Pancreas (tissue), 10 donors: ENCODE results near the gene VAC14. TPM values are rescaled to one million over a fixed set of nuclear protein-coding genes. Genes with fewer than 3 reads are reported as not detected.
A peak's percentile ranks its signal among the peaks of the same experiment; 100 is the strongest.

Experiments
- ATAC-seq, 4 donors: fragments of 200-7000 bp; cut with Tn5 transposase; one replicate each; pipeline versions ENCODE4 v1.8.0 to v1.9.1; 2020; ENCODE audit warnings: mild to moderate bottlenecking in 4 of 4, moderate library complexity in 4 of 4
- DNase-seq, 6 donors: peaks; one replicate each; pipeline ENCODE4 v3.0.0-alpha.2; 2020
- FAIRE-seq: peaks from 2 replicates; lab custom pipeline; 2012; peaks lifted over from hg19 to GRCh38; lab: Jason Lieb, UNC
- H3K27ac ChIP-seq, 4 donors: fragments of 200-600 bp; sonication (generic); 1 replicate in 3 of 4; 2 replicates in 1 of 4; pipeline versions ENCODE4 v1.5.0 to v1.8.0; 2020
- H3K27me3 ChIP-seq, 4 donors: fragments of 200-600 bp; one replicate each; pipeline ENCODE4 v1.8.0; 2021
- H3K36me3 ChIP-seq, 3 donors: fragments of 200-600 bp; sonication (generic) in 1 of 3; one replicate each; pipeline versions ENCODE4 v1.5.0 to v1.8.0; 2020 to 2021
- H3K4me1 ChIP-seq, 3 donors: fragments of 200-600 bp; one replicate each; pipeline ENCODE4 v1.8.0; 2021
- H3K4me3 ChIP-seq, 4 donors: fragments of 200-600 bp; sonication (generic) in 2 of 4; one replicate each; pipeline versions ENCODE4 v1.5.0 to v1.8.0; 2020 to 2021
- H3K9me3 ChIP-seq, 4 donors: fragments of 200-600 bp; one replicate each; pipeline ENCODE4 v1.8.0; 2021
- CTCF ChIP-seq, 4 donors: fragments of 200-600 bp; sonication (generic) in 3 of 4; IDR thresholded peaks; one replicate each; pipeline versions ENCODE4 v1.5.0 to v1.8.0; 2021; ENCODE audit warnings: antibody characterized with exemption in 4 of 4
- WGBS, 2 donors: extraction: QIAGEN DNeasy Blood & Tissue Kit; methylation state at CpG; one replicate each; pipeline ENCODE4 v1.1.7; 2013; 5-methylcytosine and 5-hydroxymethylcytosine counted together
- intact Hi-C, 3 donors: fragments of 100-400 bp; cut with DNase I; formaldehyde crosslinking; loops; one replicate each; pipeline versions ENCODE4 v1.11.1 to v1.14.2; 2022
- polyA plus RNA-seq, 2 donors: library from polyadenylated mRNA; stranded (reverse); fragments of 200-250 nt; gene quantifications; one replicate each; pipeline ENCODE4 v1.2.3, GENCODE V29; 2013
- total RNA-seq, 6 donors: library from RNA; stranded (reverse); fragmentation: NEBNext Ultra II Directional in 4 of 6; extraction: Animal tissue kit (Norgen Biotek cat#: 25700) in 4 of 6; gene quantifications; one replicate each; pipeline versions ENCODE4 v1.2.1 to v1.2.4, GENCODE V29; 2021 to 2023
- donor health status: healthy with polysubstance abuse.
- donor health status: DM: no; HTN: no; CAD: no; lungs with moderate emphysema.
- donor health status: DM: no; HTN: no; CAD: no.
- donor health status: control.
- donor health status: control.
- donor health status: Bipolar disorder and iron deficiency.
- donor health status: DM: yes; HTN: yes; CAD: no.
- donor health status: DM: no; HTN: no; CAD: no.
- donor health status: DM: no; HTN: no; CAD: no.
- donor health status: DM: yes; HTN: yes; CAD: no.

Gene VAC14
- total and polyA plus RNA-seq, 8 donors, result 9.6 to 36.3 (median 14.9) TPM

GRCh38 chr16:70757183-70757582 lies 43.8 kb downstream of the VAC14 start:
- intact Hi-C loops, result no loop called here
- DNase-seq (peak in 1 of 6 donors; percentile 17), FAIRE-seq (no peak), ATAC-seq (no peak)
- Histone ChIP-seq H3K27ac (no peak overlapping the region), H3K27me3 (no peaks in the 10 kb centered on the region), H3K4me1 (no peaks in the 10 kb centered on the region), H3K4me3 (no peak overlapping the region), H3K9me3 (no peaks in the 10 kb centered on the region), H3K36me3 (peaks cover 0 to 14% (median under 1%) of the 10 kb centered on the region in 3 donors)
- no peak for TF ChIP-seq CTCF (IDR thresholded peaks at IDR 0.05)
- 90 to 92% methylated on average over 9 of the region's 9 CpGs for WGBS, 2 donors

- intact Hi-C loops, result no loop called here
- Histone ChIP-seq H3K4me1 (no peaks in the 10 kb centered on the region), H3K36me3 (peaks cover 0 to 4% (median 0%) of the 10 kb centered on the region in 3 donors), H3K9me3 (no peaks in the 10 kb centered on the region), H3K27me3 (no peaks in the 10 kb centered on the region), H3K4me3 (no peak overlapping the region), H3K27ac (no peak overlapping the region)
- no peak for ATAC-seq
- TF ChIP-seq CTCF (IDR thresholded peaks at IDR 0.05), result no peak
- FAIRE-seq, result no peak
- peak in 1 of 6 donors; percentile 39 for DNase-seq
- WGBS, 2 donors, result 93 to 96% methylated on average over 8 of the region's 8 CpGs
Observed at GRCh38 chr16:70756071-70756470, 44.9 kb downstream of the VAC14 start.

GRCh38 chr16:70754851-70755600 lies 45.9 kb downstream of the VAC14 start:
- no peak for FAIRE-seq

GRCh38 chr16:70754371-70754770 lies 46.6 kb downstream of the VAC14 start:
- H3K9me3 ChIP-seq, result no peaks in the 10 kb centered on the region
- H3K4me3 ChIP-seq, result no peak overlapping the region
- H3K4me1 ChIP-seq, result peaks cover 0 to 5% (median 0%) of the 10 kb centered on the region in 3 donors
- intact Hi-C loops, result no loop called here
- peak in 1 of 6 donors; percentile 35 for DNase-seq
- H3K27ac ChIP-seq, result no peak overlapping the region
- H3K36me3 ChIP-seq, result peaks cover 0 to 4% (median 0%) of the 10 kb centered on the region in 3 donors
- no peaks in the 10 kb centered on the region for H3K27me3 ChIP-seq
- no peak for TF ChIP-seq CTCF (IDR thresholded peaks at IDR 0.05)
- no peak for ATAC-seq
- 89 to 97% methylated on average over 9 to 11 of the region's 11 CpGs for WGBS, 2 donors
- no peak for FAIRE-seq

More at GRCh38 chr16:70754851-70755600, 45.9 kb downstream of the VAC14 start:
- WGBS, 2 donors, result 89 to 90% methylated on average over 12 of the region's 12 CpGs
- Histone ChIP-seq H3K27ac (no peak overlapping the region), H3K9me3 (no peaks in the 10 kb centered on the region), H3K36me3 (peaks cover 0 to 4% (median 0%) of the 10 kb centered on the region in 3 donors), H3K27me3 (no peaks in the 10 kb centered on the region), H3K4me1 (no peaks in the 10 kb centered on the region), H3K4me3 (no peak overlapping the region)
- intact Hi-C loops, result no loop called here
- TF ChIP-seq CTCF (IDR thresholded peaks at IDR 0.05), result no peak
- ATAC-seq (no peak), DNase-seq (peak in 1 of 6 donors; percentile 38)
